ENCODE results near the gene FER1L5.

GRCh38 chr2:96700086-96700485 is 57.5 kb downstream of the FER1L5 start:
- TF ChIP-seq POLR2A (IDR thresholded peaks at IDR 0.05; ENCODE audit: low read depth, low read length) (no peak), POLR2AphosphoS5 (IDR thresholded peaks at IDR 0.05; ENCODE audit: low read depth, low read length) (no peak), TAF1 (IDR thresholded peaks at IDR 0.05; ENCODE audit: low read depth, low read length) (no peak), SPI1 (IDR thresholded peaks at IDR 0.05; ENCODE audit: low read depth, low read length) (no peak)

All from GM12891 (cell line).